Panc1 (cell line): ENCODE measurements around the gene PIGC.

Experiments
- POLR2AphosphoS5 ChIP-seq: IDR thresholded peaks from 2 replicates; pipeline ENCODE4 v1.6.1; 2012; ENCODE audit warnings: mild to moderate bottlenecking, low read depth, low read length, moderate library complexity
- SIN3A ChIP-seq: IDR thresholded peaks from 2 replicates; pipeline ENCODE4 v1.6.1; 2012; ENCODE audit warnings: low read depth, mild to moderate bottlenecking, low read length, moderate library complexity, borderline replicate concordance; ENCODE audit not compliant: insufficient read depth
- TCF7L2 ChIP-seq: IDR thresholded peaks from 2 replicates; pipeline ENCODE4 v1.6.1; 2011; ENCODE audit warnings: mild to moderate bottlenecking, low read depth, low read length, inconsistent platforms
- TF ChIP-seq, protein P1 (sequence below): fragments of 450-650 bp; IDR thresholded peaks from 2 replicates; pipeline ENCODE4 v1.5.1; 2017; ENCODE audit warnings: mild to moderate bottlenecking
- TF ChIP-seq, protein P2 (sequence below), 2 experiments: IDR thresholded peaks; 2 replicates each; pipeline ENCODE4 v1.6.1; 2011 to 2012; ENCODE audit warnings: low read depth in 2 of 2, control low read depth in 1 of 2, low read length in 1 of 2, mild to moderate bottlenecking in 1 of 2, moderate library complexity in 1 of 2; ENCODE audit not compliant: insufficient read depth in 1 of 2

DNA sequence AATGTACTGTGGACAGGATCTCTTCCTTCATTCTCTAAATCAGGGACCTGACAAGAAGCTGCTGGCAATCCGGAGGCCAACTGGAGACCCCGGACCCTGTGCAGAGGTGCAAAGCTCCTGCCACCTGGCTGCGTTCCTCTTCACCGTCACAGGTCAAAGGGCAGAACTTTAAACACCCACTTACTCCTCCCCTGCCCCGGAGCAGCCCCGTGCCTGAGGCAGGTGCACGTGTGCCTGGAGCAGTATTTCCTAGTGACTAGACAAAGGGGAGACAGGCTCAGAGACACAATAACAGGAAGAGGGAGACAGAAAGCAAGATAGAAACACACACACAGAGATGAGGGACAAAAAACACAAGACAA is 6.6 kb upstream of the PIGC start:
- TF ChIP-seq, protein P1, sequence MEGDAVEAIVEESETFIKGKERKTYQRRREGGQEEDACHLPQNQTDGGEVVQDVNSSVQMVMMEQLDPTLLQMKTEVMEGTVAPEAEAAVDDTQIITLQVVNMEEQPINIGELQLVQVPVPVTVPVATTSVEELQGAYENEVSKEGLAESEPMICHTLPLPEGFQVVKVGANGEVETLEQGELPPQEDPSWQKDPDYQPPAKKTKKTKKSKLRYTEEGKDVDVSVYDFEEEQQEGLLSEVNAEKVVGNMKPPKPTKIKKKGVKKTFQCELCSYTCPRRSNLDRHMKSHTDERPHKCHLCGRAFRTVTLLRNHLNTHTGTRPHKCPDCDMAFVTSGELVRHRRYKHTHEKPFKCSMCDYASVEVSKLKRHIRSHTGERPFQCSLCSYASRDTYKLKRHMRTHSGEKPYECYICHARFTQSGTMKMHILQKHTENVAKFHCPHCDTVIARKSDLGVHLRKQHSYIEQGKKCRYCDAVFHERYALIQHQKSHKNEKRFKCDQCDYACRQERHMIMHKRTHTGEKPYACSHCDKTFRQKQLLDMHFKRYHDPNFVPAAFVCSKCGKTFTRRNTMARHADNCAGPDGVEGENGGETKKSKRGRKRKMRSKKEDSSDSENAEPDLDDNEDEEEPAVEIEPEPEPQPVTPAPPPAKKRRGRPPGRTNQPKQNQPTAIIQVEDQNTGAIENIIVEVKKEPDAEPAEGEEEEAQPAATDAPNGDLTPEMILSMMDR = no peak
- no peak for TF ChIP-seq POLR2AphosphoS5
- no peak for TF ChIP-seq SIN3A
- TF ChIP-seq TCF7L2 = no peak
- TF ChIP-seq, protein P2, sequence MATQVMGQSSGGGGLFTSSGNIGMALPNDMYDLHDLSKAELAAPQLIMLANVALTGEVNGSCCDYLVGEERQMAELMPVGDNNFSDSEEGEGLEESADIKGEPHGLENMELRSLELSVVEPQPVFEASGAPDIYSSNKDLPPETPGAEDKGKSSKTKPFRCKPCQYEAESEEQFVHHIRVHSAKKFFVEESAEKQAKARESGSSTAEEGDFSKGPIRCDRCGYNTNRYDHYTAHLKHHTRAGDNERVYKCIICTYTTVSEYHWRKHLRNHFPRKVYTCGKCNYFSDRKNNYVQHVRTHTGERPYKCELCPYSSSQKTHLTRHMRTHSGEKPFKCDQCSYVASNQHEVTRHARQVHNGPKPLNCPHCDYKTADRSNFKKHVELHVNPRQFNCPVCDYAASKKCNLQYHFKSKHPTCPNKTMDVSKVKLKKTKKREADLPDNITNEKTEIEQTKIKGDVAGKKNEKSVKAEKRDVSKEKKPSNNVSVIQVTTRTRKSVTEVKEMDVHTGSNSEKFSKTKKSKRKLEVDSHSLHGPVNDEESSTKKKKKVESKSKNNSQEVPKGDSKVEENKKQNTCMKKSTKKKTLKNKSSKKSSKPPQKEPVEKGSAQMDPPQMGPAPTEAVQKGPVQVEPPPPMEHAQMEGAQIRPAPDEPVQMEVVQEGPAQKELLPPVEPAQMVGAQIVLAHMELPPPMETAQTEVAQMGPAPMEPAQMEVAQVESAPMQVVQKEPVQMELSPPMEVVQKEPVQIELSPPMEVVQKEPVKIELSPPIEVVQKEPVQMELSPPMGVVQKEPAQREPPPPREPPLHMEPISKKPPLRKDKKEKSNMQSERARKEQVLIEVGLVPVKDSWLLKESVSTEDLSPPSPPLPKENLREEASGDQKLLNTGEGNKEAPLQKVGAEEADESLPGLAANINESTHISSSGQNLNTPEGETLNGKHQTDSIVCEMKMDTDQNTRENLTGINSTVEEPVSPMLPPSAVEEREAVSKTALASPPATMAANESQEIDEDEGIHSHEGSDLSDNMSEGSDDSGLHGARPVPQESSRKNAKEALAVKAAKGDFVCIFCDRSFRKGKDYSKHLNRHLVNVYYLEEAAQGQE (IDR thresholded peaks at IDR 0.05; ENCODE audit: insufficient read depth in 1 of 2, low read depth in 2 of 2, low read length in 1 of 2) = no peak
